Activated CD4-positive, alpha-beta T cell treated with anti-CD3 and anti-CD28 coated beads for 36 hours (primary cell): ENCODE results near the gene CXorf38. TPM values are rescaled to one million over a fixed set of nuclear protein-coding genes. Genes with fewer than 3 reads are reported as not detected.
A peak's percentile ranks its signal among the peaks of the same experiment; 100 is the strongest.
"Not testable (repeated sequence)": the region's sequence is repeated elsewhere in the genome, so short reads cannot be mapped to it uniquely, and the experiment has no call there.

Experiments used
- ATAC-seq: fragments of 200-7000 bp; cut with Tn5 transposase; one replicate; pipeline ENCODE4 v1.10.0; 2021; ENCODE audit warnings: mild to moderate bottlenecking, moderate library complexity
- CTCF ChIA-PET: fragments of 350-600 bp; sonication (Branson Sonifier 250); formaldehyde crosslinking; loops from one replicate; lab custom pipeline; 2021; ENCODE audit warnings: antibody characterized with exemption; lab: Charles Lee
- POLR2A ChIA-PET: fragments of 350-600 bp; sonication (Branson Sonifier 250); formaldehyde crosslinking; loops from one replicate; lab custom pipeline; 2021; ENCODE audit warnings: antibody characterized with exemption, inconsistent platforms; lab: Charles Lee
- DNase-seq: peaks from one replicate; pipeline ENCODE4 v3.0.0-alpha.2; 2020
- H3K27ac Mint-ChIP-seq: one replicate; pipeline ENCODE4 v1.8.0; 2021; ENCODE audit warnings: mixed read lengths
- H3K27me3 Mint-ChIP-seq: one replicate; pipeline ENCODE4 v1.8.0; 2021; ENCODE audit warnings: mixed read lengths
- H3K36me3 Mint-ChIP-seq: one replicate; pipeline ENCODE4 v1.8.0; 2021; ENCODE audit warnings: low read depth, mixed read lengths
- H3K4me1 Mint-ChIP-seq: one replicate; pipeline ENCODE4 v1.8.0; 2021; ENCODE audit warnings: mixed read lengths
- H3K4me3 Mint-ChIP-seq: one replicate; pipeline ENCODE4 v1.8.0; 2021; ENCODE audit warnings: mild to moderate bottlenecking, moderate library complexity, mixed read lengths
- H3K9me3 Mint-ChIP-seq: one replicate; pipeline ENCODE4 v1.8.0; 2021; ENCODE audit warnings: low read depth, mixed read lengths
- intact Hi-C, 2 experiments: fragments of 100-400 bp; cut with DNase I in 1 of 2; cut with micrococcal nuclease in 1 of 2; formaldehyde crosslinking; loops; one replicate each; pipeline versions ENCODE4 v1.14.2 to v1.15.1; 2022 to 2024; cut with DNase I, micrococcal nuclease
- total RNA-seq, 2 experiments: library from RNA; stranded (reverse); gene quantifications; one replicate each; pipeline ENCODE4 v1.2.3, GENCODE V29; 2021

Gene CXorf38
- total RNA-seq, 2 experiments from 2014 or later = 15.8 to 20.5 TPM

GRCh38 chrX:40628506-40628905, 18.9 kb downstream of the CXorf38 start:
- DNase-seq (no peak), ATAC-seq (no peak)
- Mint-ChIP-seq H3K4me1 (peaks cover 4% of the 10 kb centered on the region), H3K27ac (no peak overlapping the region), H3K9me3 (no peaks in the 10 kb centered on the region), H3K27me3 (no peaks in the 10 kb centered on the region), H3K4me3 (no peak overlapping the region), H3K36me3 (peaks cover 8% of the 10 kb centered on the region)
- intact Hi-C loops = no loop called here
- ChIA-PET POLR2A (no interaction called here), CTCF (interaction anchor here (1.3 kb wide), 1 partner anchor 85 kb away, joined by 3 read pairs; no protein-coding TSS in a partner anchor)

GRCh38 chrX:40625294-40625693, 22.1 kb downstream of the CXorf38 start:
- CTCF ChIA-PET = interaction anchor here (1.1 kb wide), 1 partner anchor 169 kb away, joined by 3 read pairs; no protein-coding TSS in a partner anchor

DNA sequence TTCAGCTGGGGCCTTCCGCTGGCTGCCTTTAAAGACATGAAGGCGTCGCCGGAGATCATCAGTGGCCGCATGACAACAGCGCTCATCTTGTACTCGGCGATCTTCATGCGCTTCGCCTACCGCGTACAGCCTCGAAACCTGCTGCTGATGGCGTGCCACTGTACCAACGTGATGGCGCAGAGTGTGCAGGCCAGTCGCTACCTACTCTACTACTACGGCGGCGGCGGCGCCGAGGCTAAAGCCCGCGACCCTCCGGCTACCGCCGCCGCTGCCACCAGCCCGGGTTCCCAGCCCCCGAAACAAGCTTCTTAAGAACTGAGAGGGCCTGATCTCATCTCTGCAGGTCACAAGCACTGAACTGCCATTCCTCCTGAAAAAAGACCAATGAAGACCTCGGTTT, 23.7 kb downstream of the CXorf38 start:
- Mint-ChIP-seq H3K9me3 (no peaks in the 10 kb centered on the region), H3K4me3 (no peak overlapping the region), H3K27me3 (no peaks in the 10 kb centered on the region), H3K27ac (no peak overlapping the region), H3K4me1 (no peaks in the 10 kb centered on the region), H3K36me3 (no peaks in the 10 kb centered on the region)
- ATAC-seq (no peak), DNase-seq (no peak)
- ChIA-PET POLR2A (no interaction called here), CTCF (no interaction called here)
- intact Hi-C loops = no loop called here

More at GRCh38 chrX:40625294-40625693, 22.1 kb downstream of the CXorf38 start:
- intact Hi-C loops = no loop called here
- no peak for ATAC-seq
- Mint-ChIP-seq H3K27me3 (no peaks in the 10 kb centered on the region), H3K4me1 (no peaks in the 10 kb centered on the region), H3K4me3 (no peak overlapping the region), H3K27ac (no peak overlapping the region), H3K9me3 (no peaks in the 10 kb centered on the region), H3K36me3 (no peaks in the 10 kb centered on the region)
- DNase-seq = no peak
- POLR2A ChIA-PET = no interaction called here

GRCh38 chrX:40623139-40623536, 24.2 kb downstream of the CXorf38 start, which contains the start of gene MPC1L:
Gene MPC1L, plus strand, starts transcription at chrX:40623428. Its CDS starts 138 bp downstream, at chrX:40623566.
- Mint-ChIP-seq H3K4me3 (no peak within 1 kb of the TSS), H3K27me3 (no peaks in the 10 kb centered on the region), H3K36me3 (no peaks in the 10 kb centered on the region), H3K27ac (no peak within 1 kb of the TSS), H3K4me1 (no peaks in the 10 kb centered on the region), H3K9me3 (no peaks in the 10 kb centered on the region)
- ChIA-PET POLR2A (no interaction called here), CTCF (no interaction called here)
- intact Hi-C loops = no loop called here
- ATAC-seq (no peak), DNase-seq (no peak)

DNA sequence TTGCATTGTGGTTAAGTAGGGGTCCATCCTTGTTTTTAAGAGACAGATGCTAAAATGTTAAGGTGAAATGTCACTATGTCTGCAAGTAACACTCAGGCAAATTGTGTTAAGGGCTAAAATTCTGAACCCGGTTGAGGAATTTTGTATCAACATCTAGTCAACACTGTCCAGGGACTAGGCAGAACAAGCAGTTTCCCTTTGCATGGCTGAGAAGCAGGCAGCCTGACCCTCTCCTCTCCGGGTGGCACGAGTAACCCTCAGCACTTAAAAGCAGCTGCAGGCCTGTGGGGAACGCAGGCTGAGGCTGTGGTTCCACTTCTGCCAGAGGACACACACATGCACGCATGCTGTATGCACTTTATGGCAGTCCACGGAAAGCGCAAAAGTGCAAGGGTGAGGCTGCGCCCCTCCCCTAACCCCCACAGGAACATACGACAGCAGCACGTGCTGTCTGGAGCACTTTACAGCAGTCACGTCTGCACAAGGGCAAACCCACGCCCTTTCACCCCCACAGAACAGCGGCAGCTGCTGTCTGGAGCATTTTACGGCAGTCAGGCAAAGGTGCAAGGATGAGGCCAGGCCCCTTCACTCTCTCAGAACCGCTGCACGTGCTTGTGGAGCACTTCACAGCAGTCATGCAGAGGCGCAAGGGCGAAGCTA, 24.8 kb downstream of the CXorf38 start:
- Mint-ChIP-seq H3K4me3 (no peak overlapping the region), H3K27me3 (no peaks in the 10 kb centered on the region), H3K9me3 (no peaks in the 10 kb centered on the region), H3K4me1 (no peaks in the 10 kb centered on the region), H3K27ac (no peak overlapping the region), H3K36me3 (no peaks in the 10 kb centered on the region)
- ChIA-PET CTCF (no interaction called here), POLR2A (no interaction called here)
- intact Hi-C loops = no loop called here
- DNase-seq (no peak), ATAC-seq (no peak)

DNA sequence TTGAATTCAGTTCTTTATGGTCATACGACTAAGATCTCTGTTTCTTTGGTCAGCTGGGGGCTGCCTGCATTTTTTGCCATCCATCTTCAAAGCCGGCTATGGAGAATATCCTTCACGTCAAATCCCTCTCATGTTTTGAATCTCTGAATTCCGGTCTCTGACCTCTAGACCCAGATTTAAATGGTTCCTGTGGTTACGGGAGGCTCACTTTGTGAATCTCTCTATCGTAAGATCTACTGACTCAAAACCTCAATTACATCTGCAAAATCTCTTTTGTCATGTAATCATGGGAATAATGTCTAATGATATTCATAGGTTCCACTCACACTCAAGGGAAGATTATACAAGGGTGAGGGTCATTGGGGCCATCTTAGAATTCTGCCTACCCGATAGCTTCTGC, 29.8 kb downstream of the CXorf38 start:
- H3K27ac Mint-ChIP-seq = no peak overlapping the region
- H3K27me3 Mint-ChIP-seq = no peaks in the 10 kb centered on the region
- intact Hi-C loops = no loop called here
- ATAC-seq (no peak), DNase-seq (no peak)
- no peaks in the 10 kb centered on the region for H3K9me3 Mint-ChIP-seq
- no peaks in the 10 kb centered on the region for H3K36me3 Mint-ChIP-seq
- CTCF ChIA-PET = interaction anchor here (1.1 to 1.8 kb wide), 2 partner anchors 12 to 26 kb away, joined by 4 to 5 read pairs; no protein-coding TSS in a partner anchor
- H3K4me3 Mint-ChIP-seq = no peak overlapping the region
- no peaks in the 10 kb centered on the region for H3K4me1 Mint-ChIP-seq
- POLR2A ChIA-PET = no interaction called here

DNA sequence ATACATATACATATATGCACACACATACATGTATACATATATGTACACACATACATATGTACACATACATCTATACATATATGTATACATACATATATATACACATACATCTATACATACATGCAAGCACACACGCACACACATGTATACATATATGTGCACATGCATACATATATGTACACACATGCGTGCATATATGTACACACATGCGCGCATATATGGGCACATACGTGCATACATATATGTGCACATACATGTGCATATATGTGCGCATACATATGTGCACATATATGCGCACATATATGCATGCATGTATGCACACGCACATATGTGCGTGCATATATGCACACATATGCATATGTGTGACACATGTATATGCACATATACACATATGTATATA, 31.4 kb downstream of the CXorf38 start:
- no peaks in the 10 kb centered on the region for H3K27me3 Mint-ChIP-seq

GRCh38 chrX:40612511-40612910, 34.9 kb downstream of the CXorf38 start:
- no peaks in the 10 kb centered on the region for H3K27me3 Mint-ChIP-seq
- H3K4me1 Mint-ChIP-seq = no peaks in the 10 kb centered on the region
- H3K27ac Mint-ChIP-seq = no peak overlapping the region
- H3K9me3 Mint-ChIP-seq = no peaks in the 10 kb centered on the region
- no peak overlapping the region for H3K4me3 Mint-ChIP-seq
- DNase-seq (no peak), ATAC-seq (no peak)
- CTCF ChIA-PET = no interaction called here
- intact Hi-C loops = no loop called here
- no peaks in the 10 kb centered on the region for H3K36me3 Mint-ChIP-seq
- POLR2A ChIA-PET = no interaction called here

More for the DNA sequence above, 31.4 kb downstream of the CXorf38 start:
- CTCF ChIA-PET = no interaction called here
- H3K36me3 Mint-ChIP-seq = no peaks in the 10 kb centered on the region
- DNase-seq (no peak), ATAC-seq (no peak)
- no peak overlapping the region for H3K4me3 Mint-ChIP-seq
- no peaks in the 10 kb centered on the region for H3K4me1 Mint-ChIP-seq
- H3K9me3 Mint-ChIP-seq = no peaks in the 10 kb centered on the region
- POLR2A ChIA-PET = no interaction called here
- H3K27ac Mint-ChIP-seq = no peak overlapping the region
- intact Hi-C loops = no loop called here

DNA sequence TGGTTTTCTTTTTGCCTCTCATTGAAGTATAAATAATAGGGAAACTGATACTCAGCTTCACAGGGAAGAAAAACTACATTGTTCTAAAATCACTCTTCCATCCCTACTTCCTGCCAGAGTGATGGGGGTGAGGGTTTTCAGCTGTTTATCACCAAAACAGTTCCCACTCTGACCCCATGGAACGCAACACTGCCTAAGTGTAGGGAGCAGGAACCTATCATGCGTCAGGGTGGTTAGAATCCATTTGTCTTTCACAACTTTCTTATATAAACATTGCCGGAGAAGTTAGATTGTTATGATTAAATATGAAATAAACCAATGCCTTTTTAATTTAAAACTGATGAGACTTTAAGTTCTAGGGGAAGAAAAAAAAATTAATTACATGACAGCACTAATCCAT, 40.0 kb downstream of the CXorf38 start:
- CTCF ChIA-PET = interaction anchor here (0.9 kb wide), 1 partner anchor 63 kb away, joined by 3 read pairs; no protein-coding TSS in a partner anchor
- POLR2A ChIA-PET = no interaction called here
- H3K36me3 Mint-ChIP-seq = no peaks in the 10 kb centered on the region
- no peak for ATAC-seq
- H3K27me3 Mint-ChIP-seq = no peaks in the 10 kb centered on the region
- H3K9me3 Mint-ChIP-seq = no peaks in the 10 kb centered on the region
- intact Hi-C loops = no loop called here
- no peak overlapping the region for H3K4me3 Mint-ChIP-seq
- DNase-seq = no peak
- no peaks in the 10 kb centered on the region for H3K4me1 Mint-ChIP-seq
- no peak overlapping the region for H3K27ac Mint-ChIP-seq

GRCh38 chrX:40603446-40603845, 43.9 kb downstream of the CXorf38 start:
- H3K27ac Mint-ChIP-seq = peak overlapping the region; percentile 25
- intact Hi-C loops = no loop called here

DNA sequence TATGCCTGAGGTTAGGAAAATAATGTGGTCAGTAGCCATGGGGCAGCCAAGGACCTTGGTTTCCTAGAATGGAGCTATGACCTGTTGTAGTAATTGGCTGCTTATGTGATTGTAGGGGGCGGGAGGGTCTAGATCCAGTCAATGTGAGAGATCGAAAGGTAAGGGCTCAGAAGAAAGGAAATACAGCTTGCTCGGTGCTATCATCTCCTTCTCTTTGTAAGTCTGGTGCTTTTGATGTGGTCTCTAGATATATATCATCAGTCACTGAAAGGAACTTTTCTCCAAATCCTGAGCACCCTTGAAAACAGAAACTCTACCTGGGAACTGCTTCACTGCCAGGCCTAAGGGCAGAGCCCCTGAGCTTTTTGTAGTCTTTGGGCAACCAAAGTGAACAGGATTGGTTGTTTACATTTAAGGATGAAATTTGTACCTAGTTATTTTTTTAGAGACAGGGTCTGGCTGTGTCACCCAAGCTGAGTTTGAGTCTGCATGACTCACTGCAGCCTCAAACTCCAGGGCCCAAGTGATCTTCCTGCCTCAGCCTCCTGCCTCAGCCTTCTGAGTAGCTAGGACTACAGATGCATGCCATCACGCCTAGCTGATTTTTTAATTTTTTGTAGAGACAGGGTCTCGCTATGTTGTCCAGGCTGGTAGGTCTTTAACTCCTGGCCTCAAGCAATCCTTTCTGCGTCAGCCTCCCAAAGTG, 57.6 kb downstream of the CXorf38 start:
- Mint-ChIP-seq H3K4me1 (peaks cover 42% of the 10 kb centered on the region), H3K27ac (peak overlapping the region; percentile 69), H3K36me3 (peaks cover 19% of the 10 kb centered on the region)
- H3K4me3 Mint-ChIP-seq, H3K9me3 Mint-ChIP-seq, H3K27me3 Mint-ChIP-seq: not testable (repeated sequence)
- POLR2A ChIA-PET = interaction anchor here (0.5 to 1.3 kb wide), 4 partner anchors 9 to 57 kb away, joined by 3 to 11 read pairs (median 4); partner anchors contain the start of genes ATP6AP2 and CXorf38
- CTCF ChIA-PET = interaction anchor here (0.7 to 3.6 kb wide), 5 partner anchors 9 to 145 kb away, joined by 3 to 12 read pairs (median 3); partner anchors contain the start of gene ATP6AP2
- peak; percentile 94 for ATAC-seq
- DNase-seq = peak; percentile 43
- intact Hi-C loops = loop anchor here (1.0 to 10.0 kb wide), 5 partner anchors 8 to 1785 kb away; partner anchors contain the start of genes ATP6AP2 (in 1 of the 2) and MID1IP1 (in 1 of the 2)

More at GRCh38 chrX:40603446-40603845, 43.9 kb downstream of the CXorf38 start:
- DNase-seq = no peak
- no peaks in the 10 kb centered on the region for H3K27me3 Mint-ChIP-seq
- CTCF ChIA-PET = interaction anchor here (0.6 to 0.8 kb wide), 2 partner anchors 41 to 59 kb away, joined by 3 read pairs; no protein-coding TSS in a partner anchor
- H3K4me3 Mint-ChIP-seq = no peak overlapping the region
- peaks cover 17% of the 10 kb centered on the region for H3K36me3 Mint-ChIP-seq
- POLR2A ChIA-PET = no interaction called here
- no peaks in the 10 kb centered on the region for H3K9me3 Mint-ChIP-seq
- ATAC-seq = no peak
- no peaks in the 10 kb centered on the region for H3K4me1 Mint-ChIP-seq
